Stimulated activated CD4-positive, alpha-beta T cell treated with anti-CD3 and anti-CD28 coated beads, TNF-alpha, amount 100 ng/mL, for 4 hours (primary cell): ENCODE measurements around the gene SHISAL1.

Experiments used
- DNase-seq, 3 experiments: peaks; one replicate each; pipeline ENCODE4 v3.0.0-alpha.2; 2020; ENCODE audit warnings: low read depth in 3 of 3

Gene SHISAL1

GRCh38 chr22:44342347-44342956, 29.7 kb upstream of the SHISAL1 start:
- DNase-seq: no peak

GRCh38 chr22:44341431-44342346, 28.9 kb upstream of the SHISAL1 start:
- no peak for DNase-seq

DNA sequence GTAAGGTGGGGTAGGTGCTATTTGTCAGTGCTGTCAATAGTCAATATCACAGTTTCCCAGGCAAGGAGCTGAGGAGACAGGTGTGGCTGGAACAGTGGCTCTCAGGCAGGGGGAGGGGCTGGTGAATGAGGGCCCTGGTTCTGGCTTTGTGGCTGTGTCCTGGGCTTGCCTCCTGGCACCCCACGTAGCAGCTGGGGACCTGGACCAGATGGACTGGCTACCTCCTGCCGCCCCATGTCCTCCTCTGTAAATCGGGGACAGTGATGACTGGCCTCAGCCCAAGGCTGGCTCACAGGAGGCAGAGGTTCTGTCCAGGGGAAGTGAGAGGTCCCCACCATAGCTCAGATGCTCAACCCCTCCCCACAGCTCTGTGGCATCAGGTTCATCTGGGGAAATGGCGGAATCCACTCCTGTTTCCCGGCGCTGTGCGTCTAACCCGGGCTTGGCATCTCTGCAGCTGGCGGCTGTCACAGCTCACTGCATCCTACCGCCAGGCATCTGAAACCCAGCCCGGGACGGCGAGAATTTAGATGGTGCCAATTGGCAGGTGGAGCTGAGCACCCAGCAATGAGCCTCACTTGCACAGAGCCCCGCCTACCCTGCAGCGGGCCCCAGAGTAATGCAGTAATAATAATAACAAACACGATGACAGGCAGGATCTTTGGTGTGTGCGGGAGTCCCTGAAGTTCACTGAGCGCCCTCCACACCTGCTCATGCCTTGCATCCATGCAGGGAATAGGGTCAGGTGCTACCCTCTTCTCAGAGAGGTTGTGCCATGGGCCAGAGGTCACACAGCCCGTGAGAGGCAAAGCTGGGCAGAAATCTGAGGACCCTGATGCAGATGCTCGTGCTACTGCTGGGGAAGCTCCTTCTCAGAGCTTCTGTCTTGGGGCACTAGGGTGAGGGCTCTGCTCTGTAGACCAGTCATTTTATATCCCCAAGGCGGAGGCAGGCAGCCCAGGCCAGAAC, 27.8 kb upstream of the SHISAL1 start:
- no peak for DNase-seq

DNA sequence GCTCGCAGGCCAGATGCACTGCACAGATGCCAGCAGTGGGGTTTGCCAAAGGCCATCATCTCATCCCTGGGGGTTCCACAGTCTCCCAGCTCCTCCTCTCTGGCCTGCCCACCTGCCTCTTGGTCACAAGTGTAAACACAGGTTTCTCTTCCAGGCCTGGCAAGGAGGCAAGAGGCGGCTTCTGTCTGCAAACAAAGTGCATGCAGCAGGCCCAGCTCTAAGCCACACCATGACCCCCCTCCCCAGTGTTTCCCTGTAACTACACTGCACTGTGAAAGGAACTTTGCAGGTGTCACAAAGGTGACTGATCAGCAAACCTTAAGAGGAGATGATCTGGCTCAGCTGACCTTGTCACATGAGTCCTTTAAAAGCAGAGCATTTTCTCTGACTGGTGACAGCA, 26.2 kb upstream of the SHISAL1 start:
- no peak for DNase-seq

DNA sequence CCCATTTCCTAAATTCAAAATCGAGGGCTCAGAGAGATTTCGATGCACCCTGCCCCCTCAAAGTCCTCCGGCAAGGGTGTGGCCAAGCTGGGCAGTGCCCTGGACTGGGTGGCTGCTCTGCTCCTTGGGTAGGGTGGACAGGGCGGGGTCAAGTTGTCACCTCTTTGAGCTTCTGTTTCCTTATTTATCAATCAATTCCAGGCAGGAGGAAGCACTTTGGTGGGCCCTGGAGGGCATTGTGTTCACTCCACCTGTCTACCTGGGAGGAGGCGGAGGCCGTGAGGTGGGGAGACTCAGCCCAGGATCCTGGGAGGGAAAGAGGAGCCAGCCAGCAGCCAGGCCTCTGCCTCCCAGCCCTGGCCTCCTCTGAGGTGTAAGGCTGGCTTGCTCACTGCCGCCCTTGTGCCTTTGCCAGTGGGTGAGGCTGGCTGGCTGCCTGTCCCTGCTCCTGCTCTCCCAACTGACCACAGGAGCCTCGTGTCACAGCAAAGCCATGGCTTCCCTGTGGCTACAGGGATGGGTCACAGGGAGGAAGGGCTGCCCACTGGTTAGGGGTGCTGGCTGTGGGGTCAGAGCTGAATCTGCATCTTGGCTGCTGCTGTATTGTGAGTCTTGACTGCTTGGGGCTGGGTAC, 25.5 kb upstream of the SHISAL1 start:
- no peak for DNase-seq

DNA sequence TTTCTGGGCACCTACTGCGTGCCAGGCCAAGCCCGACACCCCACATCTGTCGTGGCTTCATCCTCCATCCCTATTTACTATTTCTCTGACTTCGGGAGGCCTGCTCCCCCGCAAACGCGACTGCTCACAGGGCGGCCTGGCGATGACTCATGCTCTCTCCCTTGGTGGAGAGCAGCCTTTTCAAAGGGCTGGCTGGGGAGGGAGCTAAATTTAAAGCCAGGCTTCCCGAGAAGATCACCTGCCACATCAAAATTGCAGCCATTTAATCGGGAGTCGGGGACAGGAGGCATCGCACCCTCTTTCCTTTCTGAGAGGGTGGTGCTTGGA, 24.9 kb upstream of the SHISAL1 start:
- DNase-seq: no peak

- no peak for DNase-seq
These were observed 24.4 kb upstream of the SHISAL1 start for GRCh38 chr22:44336962-44337677.

- DNase-seq: no peak
These were observed 23.4 kb upstream of the SHISAL1 start for GRCh38 chr22:44335903-44336803.

- no peak for DNase-seq
These were observed 22.5 kb upstream of the SHISAL1 start for GRCh38 chr22:44335066-44335839.

DNA sequence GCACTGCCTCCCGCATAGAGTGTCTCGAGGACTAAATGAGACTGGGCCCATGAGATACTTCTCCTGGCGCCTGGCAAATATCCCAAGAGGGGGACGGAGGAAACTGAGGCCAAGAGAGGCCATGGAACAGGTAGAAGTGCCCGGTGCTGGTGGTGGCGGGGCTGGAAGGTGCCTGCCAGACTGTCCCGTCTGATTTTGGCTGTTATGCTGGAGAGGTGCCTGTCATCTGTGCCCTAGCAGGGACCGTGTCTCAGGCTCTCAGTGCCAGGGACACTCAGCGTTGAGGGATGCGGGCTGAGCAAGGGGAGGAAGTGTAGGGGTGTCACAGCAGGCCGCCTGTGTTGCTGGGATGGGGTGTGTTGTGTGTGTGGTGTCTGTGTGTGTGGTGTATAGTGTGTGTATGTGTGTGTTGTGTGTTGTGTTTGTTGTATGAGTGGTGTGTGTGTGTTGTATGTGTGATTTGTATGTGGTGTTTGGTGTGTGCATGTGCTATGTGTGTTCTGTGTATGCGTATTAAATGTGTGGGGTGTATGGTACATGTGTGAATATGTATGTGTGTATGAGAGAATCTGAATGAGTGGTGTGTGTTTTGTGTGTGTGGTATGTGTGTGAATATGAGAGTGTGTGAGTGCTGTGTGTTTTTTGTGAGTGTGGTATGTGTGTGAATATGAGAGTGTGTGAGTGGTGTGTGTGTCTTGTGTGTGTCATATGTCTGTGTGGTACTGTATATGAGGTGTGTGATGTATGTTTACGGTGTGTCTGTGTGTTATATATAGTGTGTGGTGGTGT, 21.3 kb upstream of the SHISAL1 start:
- DNase-seq: no peak

DNA sequence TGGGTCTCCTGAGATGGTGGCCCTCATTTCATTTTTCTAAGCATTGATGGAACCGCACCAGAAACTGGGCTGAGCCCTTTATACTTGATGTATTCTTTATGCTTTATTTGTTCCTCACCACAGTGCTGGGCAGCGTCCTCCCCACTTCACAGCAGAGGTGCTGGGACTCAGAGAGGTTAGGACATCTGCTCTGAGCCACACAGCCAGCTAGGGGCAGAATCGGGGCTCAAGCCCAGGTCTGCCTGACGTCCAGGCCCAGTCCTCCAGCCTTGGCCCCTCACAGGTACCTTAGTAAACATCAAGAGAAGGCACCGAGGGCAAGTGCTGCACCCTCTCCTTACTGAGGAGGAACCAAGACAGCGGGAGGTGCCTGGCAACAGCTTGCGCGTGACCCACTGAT, 20.2 kb upstream of the SHISAL1 start:
- no peak for DNase-seq

DNA sequence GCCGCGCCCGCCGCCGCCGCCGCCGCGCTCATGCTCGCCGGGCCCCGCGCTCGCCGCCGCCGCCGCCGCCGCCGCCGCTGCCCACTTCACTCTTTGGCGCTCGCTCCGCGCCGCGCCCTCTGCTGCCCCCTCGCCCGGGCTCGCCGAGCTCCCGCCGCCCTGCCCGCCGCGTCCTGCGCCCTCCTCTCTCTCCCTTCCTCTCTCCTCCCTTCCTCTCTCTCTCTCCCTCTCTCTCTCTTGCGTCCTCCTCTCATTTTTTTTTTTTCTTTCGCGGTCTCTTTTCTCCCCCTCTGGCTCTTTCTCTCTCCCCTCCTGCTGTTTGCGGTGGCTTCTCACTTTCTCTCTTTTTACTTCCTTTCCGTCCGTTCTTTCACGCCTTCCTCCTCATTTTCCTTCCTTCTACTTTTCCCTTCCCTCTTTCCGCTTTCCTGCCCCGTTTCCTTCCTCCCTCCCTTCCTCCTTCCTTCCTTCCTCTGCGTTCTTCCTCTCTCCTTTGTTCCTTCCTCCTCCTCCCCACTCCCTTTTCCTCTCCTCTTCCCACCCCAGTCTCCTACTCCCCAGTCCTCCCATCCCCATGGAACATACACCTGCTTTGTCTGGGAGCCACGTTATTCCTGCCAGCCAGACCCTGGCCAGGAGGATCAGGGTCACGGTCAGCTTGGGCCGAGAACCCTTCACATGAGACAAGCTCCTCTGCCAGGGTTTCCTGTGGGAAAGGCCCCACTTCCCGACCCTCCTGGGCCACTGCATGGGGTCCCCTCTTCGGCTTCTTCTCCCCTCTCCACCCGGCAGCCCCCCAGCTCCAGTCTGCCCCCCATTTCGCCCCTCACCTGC, 19.3 kb upstream of the SHISAL1 start:
- DNase-seq: no peak

DNA sequence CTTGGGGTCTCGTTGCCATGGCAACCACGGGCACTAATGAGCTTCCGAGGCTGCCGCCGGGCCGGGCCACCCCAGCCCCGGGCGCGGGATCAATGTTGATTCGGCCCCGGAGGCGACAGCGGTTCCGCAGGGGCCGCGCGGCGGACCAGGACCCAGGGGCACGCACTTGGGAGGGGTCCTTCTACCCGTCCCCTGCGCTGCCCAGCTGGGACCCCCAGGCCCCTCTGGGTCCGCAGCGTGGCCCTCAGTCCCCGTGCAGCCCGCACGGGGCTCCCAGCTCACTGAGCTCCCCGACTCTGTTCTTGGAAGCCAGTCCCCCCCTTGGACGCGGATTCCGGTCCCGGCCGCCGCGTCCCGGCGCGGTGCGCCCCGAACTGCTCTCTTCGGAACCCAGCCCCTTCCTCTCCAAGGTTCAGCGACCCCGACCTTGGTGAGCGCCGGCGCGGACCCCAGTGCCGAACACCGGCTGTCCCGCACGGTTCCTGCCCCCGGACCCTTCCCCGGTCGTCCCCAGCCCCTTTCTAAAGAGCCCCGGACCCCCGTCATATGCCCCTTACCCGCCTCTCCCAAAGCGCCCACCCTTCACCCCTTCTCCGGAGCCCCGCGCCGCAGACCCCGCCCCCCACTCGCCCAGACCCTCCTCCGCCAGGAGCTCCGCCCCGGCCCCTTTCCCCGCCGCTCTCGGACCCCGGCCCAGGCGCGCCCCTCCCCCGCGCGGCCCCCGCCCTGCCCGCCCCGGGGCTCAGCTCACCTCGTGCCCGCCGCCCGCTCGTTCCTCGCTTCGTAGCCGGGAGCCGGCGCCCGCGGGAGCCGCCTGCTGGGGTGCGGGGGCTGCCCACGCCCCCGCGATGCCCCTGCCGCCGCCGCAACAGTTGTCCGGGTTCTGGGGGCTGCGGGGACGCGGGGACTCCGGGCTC, 18.3 kb upstream of the SHISAL1 start:
- no peak for DNase-seq

DNA sequence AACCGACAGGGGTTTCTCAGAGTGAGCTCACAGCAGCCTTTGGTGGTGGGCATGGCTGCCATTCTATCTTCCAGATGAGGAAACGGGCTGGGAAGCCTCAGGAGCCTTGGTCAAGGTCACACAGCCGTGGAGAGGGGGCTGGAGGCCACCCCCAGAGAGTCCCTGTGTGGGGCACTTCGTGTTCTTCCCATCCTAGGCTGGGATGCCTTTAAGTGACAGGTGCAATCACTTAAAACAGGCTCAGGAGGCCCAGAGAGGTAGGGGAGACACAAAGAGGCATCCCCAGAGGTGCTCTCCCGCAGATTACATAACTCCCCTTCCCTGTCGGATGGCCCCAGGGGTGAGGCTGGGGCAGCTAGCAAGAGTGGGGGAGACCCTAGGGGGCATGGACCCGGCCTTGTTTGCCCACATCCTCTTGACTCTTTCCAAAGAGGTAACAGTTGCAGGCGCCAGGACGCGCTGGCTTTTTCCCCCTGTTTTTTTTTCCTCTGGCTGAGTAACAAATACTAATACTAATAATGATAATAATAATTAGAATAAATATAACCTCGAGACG, 17.5 kb upstream of the SHISAL1 start:
- DNase-seq: no peak

GRCh38 chr22:44329179-44329796, 16.5 kb upstream of the SHISAL1 start:
- no peak for DNase-seq

- no peak for DNase-seq
These were observed 16.0 kb upstream of the SHISAL1 start for GRCh38 chr22:44328762-44329161.
